WTC11 (cell line): Measurements from ENCODE around the gene CRYGC. TPM values are rescaled to one million over a fixed set of nuclear protein-coding genes. Genes with fewer than 3 reads are reported as not detected.
"Not testable (repeated sequence)": the region's sequence is repeated elsewhere in the genome, so short reads cannot be mapped to it uniquely, and the experiment has no call there.

Experiments used
- ATAC-seq: fragments of 200-7000 bp; cut with Tn5 transposase; 2 replicates; pipeline ENCODE4 v1.10.0; 2021; ENCODE audit warnings: mild to moderate bottlenecking, moderate library complexity
- CTCF ChIA-PET: fragments of 300-600 bp; sonication (Branson Sonifier 250); formaldehyde crosslinking; loops from one replicate; lab custom pipeline; 2021; ENCODE audit warnings: antibody characterized with exemption; lab: Charles Lee
- POLR2A ChIA-PET: fragments of 350-600 bp; sonication (Branson Sonifier 250); formaldehyde crosslinking; loops from one replicate; lab custom pipeline; 2021; ENCODE audit warnings: antibody characterized with exemption; lab: Charles Lee
- DNase-seq: peaks from one replicate; pipeline ENCODE4 v3.0.0; 2021; ENCODE audit warnings: low spot score
- H3K27ac Mint-ChIP-seq: 2 replicates; pipeline ENCODE4 v1.8.0; 2021; ENCODE audit warnings: mixed read lengths
- H3K27me3 Mint-ChIP-seq: 2 replicates; pipeline ENCODE4 v1.8.0; 2021; ENCODE audit warnings: low read depth, mild to moderate bottlenecking, moderate library complexity, mixed read lengths
- H3K36me3 Mint-ChIP-seq: 2 replicates; pipeline ENCODE4 v1.8.0; 2021; ENCODE audit warnings: mixed read lengths
- H3K4me1 Mint-ChIP-seq: 2 replicates; pipeline ENCODE4 v1.8.0; 2022; ENCODE audit warnings: mixed read lengths
- H3K4me3 Mint-ChIP-seq: 2 replicates; pipeline ENCODE4 v1.8.0; 2021; ENCODE audit warnings: mild to moderate bottlenecking, moderate library complexity, mixed read lengths
- H3K9me3 Mint-ChIP-seq: 2 replicates; pipeline ENCODE4 v1.8.0; 2021; ENCODE audit warnings: mixed read lengths
- ETV6 ChIP-seq: sonication (generic); formaldehyde crosslinking; IDR thresholded peaks from 2 replicates; pipeline ENCODE4 v1.8.1; 2022; ENCODE audit warnings: mild to moderate bottlenecking, missing genetic modification reagents
- FOXK1 ChIP-seq: sonication (generic); formaldehyde crosslinking; IDR thresholded peaks from 2 replicates; pipeline ENCODE4 v1.8.0; 2022; ENCODE audit warnings: mild to moderate bottlenecking, moderate library complexity, missing genetic modification reagents
- SP1 ChIP-seq: sonication (generic); formaldehyde crosslinking; conservative IDR thresholded peaks from 2 replicates; pipeline ENCODE4 v1.8.1; 2022; ENCODE audit warnings: missing genetic modification reagents
- TEAD1 ChIP-seq: sonication (generic); formaldehyde crosslinking; IDR thresholded peaks from 2 replicates; pipeline ENCODE4 v1.8.0; 2022; ENCODE audit warnings: mild to moderate bottlenecking, missing genetic modification reagents
- ZNF396 ChIP-seq: fragments of 250-450 bp; sonication (Bioruptor Pico); IDR thresholded peaks from 2 replicates; pipeline ENCODE4 v1.8.0; 2021; ENCODE audit warnings: mild to moderate bottlenecking, moderate library complexity, borderline replicate concordance
- ZNF671 ChIP-seq: fragments of 250-450 bp; sonication (Bioruptor Pico); IDR thresholded peaks from 2 replicates; pipeline ENCODE4 v1.8.0; 2021; ENCODE audit warnings: mild to moderate bottlenecking
- total RNA-seq: library from RNA; stranded (reverse); gene quantifications from 3 replicates; pipeline ENCODE4 v1.2.3, GENCODE V29; 2021
- TF ChIP-seq, protein P1 (sequence below): fragments of 250-450 bp; sonication (Bioruptor Pico); IDR thresholded peaks from 2 replicates; pipeline ENCODE4 v1.9.0; 2021; ENCODE audit warnings: mild to moderate bottlenecking
- TF ChIP-seq, protein P2 (sequence below): fragments of 250-450 bp; sonication (Bioruptor Pico); IDR thresholded peaks from 2 replicates; pipeline ENCODE4 v1.8.0; 2021; ENCODE audit warnings: mild to moderate bottlenecking

Gene CRYGC
- total RNA-seq, 1 experiment from 2014 or later: not detected

DNA sequence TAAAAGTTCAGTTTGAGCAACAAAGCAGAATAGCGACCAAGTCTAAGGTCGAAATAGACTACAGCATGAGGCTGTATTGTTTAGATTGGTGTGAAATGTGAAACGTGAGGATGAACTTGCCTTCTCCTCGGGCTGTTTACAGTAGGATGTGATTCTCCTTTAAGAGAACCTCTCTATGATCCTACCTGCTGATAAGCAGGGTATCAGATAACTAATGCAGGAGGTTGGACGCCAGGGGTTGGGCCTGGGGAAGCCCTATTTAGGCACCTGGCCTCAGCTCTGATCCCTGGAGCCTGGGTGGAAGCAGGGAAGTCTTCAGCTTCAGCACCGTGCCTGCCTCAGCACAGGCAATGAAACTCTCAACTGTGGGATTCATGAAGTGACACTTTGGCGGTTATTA is 16.7 kb downstream of the CRYGC start:
- CTCF ChIA-PET: interaction anchor here (0.7 to 1.3 kb wide), 4 partner anchors 9 to 142 kb away, joined by 3 to 9 read pairs (median 4); partner anchors contain the start of gene IDH1
- DNase-seq (peak; percentile 72), ATAC-seq (peak; percentile 96)
- peaks cover 35% of the 10 kb centered on the region for H3K4me1 Mint-ChIP-seq
- H3K27me3 Mint-ChIP-seq: no peaks in the 10 kb centered on the region
- peak overlapping the region; percentile 91 for H3K27ac Mint-ChIP-seq
- POLR2A ChIA-PET: interaction anchor here (0.7 kb wide), 1 partner anchor 125 kb away, joined by 4 read pairs; no protein-coding TSS in a partner anchor
- 0 out of 2 replicates have a peak, but pooled peaks cover 7% of the 10 kb centered on the region for H3K9me3 Mint-ChIP-seq
- TF ChIP-seq ETV6 (peak; percentile 37; the same call in 1 of the 2 replicates), SP1 (CRISPR knock-in tag) (0 out of 2 replicates have a peak, but pooled peaks have one; percentile 35), ZNF396 (CRISPR knock-in tag) (no peak), FOXK1 (peak; percentile 65)
- TF ChIP-seq, protein P1, sequence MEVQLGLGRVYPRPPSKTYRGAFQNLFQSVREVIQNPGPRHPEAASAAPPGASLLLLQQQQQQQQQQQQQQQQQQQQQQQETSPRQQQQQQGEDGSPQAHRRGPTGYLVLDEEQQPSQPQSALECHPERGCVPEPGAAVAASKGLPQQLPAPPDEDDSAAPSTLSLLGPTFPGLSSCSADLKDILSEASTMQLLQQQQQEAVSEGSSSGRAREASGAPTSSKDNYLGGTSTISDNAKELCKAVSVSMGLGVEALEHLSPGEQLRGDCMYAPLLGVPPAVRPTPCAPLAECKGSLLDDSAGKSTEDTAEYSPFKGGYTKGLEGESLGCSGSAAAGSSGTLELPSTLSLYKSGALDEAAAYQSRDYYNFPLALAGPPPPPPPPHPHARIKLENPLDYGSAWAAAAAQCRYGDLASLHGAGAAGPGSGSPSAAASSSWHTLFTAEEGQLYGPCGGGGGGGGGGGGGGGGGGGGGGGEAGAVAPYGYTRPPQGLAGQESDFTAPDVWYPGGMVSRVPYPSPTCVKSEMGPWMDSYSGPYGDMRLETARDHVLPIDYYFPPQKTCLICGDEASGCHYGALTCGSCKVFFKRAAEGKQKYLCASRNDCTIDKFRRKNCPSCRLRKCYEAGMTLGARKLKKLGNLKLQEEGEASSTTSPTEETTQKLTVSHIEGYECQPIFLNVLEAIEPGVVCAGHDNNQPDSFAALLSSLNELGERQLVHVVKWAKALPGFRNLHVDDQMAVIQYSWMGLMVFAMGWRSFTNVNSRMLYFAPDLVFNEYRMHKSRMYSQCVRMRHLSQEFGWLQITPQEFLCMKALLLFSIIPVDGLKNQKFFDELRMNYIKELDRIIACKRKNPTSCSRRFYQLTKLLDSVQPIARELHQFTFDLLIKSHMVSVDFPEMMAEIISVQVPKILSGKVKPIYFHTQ (CRISPR knock-in tag): no peak
- peak overlapping the region; percentile 67 for H3K4me3 Mint-ChIP-seq
- H3K36me3 Mint-ChIP-seq: 0 out of 2 replicates have a peak, but pooled peaks cover 2% of the 10 kb centered on the region

DNA sequence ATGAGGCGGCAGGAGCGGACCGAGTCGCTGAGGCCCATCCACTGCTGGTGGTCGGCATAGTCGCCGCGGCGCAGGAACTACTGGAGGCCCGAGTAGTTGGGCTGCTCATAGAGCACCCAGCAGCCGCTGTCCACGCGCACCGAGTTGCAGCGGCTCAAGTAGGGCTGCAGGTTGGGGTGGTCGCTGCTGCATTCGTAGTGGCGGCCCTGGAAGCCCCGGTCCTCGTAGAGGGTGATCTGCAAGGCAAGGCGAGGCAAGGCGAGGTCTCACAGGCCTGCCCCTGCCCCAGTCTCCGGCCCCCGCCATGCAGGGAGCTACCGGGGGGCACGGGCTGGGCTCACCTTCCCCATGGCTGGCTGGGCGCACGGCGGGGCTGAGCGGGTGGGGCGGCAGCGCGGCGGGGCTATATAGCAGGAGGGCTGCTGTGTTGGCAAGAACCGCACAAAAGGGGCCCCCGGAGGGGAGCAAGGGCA is 17.3 kb downstream of the CRYGC start:
- H3K4me1 Mint-ChIP-seq: peaks cover 41% of the 10 kb centered on the region
- POLR2A ChIA-PET, H3K9me3 Mint-ChIP-seq, H3K36me3 Mint-ChIP-seq, H3K27me3 Mint-ChIP-seq, H3K27ac Mint-ChIP-seq: not testable (repeated sequence)
- DNase-seq (peak; percentile 48), ATAC-seq (peak; percentile 55)
- CTCF ChIA-PET: interaction anchor here (1.2 to 1.3 kb wide), 2 partner anchors 10 to 11 kb away, joined by 3 to 9 read pairs; no protein-coding TSS in a partner anchor
- peak overlapping the region; percentile 67 for H3K4me3 Mint-ChIP-seq

DNA sequence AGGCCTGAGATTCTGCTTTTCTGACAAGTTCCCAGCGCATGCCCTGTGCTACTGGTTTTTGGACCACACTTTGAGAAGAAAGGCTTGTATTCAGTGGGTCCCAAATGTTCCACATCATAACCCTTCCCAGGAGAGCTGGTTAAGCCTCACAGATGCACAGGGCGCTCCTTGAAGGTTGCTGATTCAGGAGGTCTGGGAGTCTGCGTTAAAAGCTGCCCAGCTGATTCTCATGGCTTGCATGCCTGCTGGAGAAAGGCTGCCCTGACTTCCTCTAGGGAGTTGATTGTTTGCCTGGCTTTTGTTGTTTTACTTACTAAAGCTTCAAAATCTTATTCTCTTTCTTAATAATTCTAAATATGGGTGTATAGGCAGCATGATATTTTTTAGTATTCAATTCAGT is 26.0 kb downstream of the CRYGC start:
- CTCF ChIA-PET: interaction anchor here (0.7 to 2.4 kb wide), 7 partner anchors 10 to 338 kb away, joined by 3 to 30 read pairs (median 5); partner anchors contain the start of gene IDH1
- ATAC-seq (peak; percentile 54), DNase-seq (no peak)
- H3K4me3 Mint-ChIP-seq: no peak overlapping the region
- POLR2A ChIA-PET: no interaction called here
- no peaks in the 10 kb centered on the region for H3K27me3 Mint-ChIP-seq
- peaks cover 49% of the 10 kb centered on the region for H3K4me1 Mint-ChIP-seq
- 0 out of 2 replicates have a peak, but pooled peaks cover 2% of the 10 kb centered on the region for H3K36me3 Mint-ChIP-seq
- no peak overlapping the region for H3K27ac Mint-ChIP-seq
- TF ChIP-seq TEAD1 (CRISPR knock-in tag) (no peak), ZNF671 (CRISPR knock-in tag) (no peak)
- TF ChIP-seq, protein P1 (CRISPR knock-in tag): no peak
- TF ChIP-seq, protein P2, sequence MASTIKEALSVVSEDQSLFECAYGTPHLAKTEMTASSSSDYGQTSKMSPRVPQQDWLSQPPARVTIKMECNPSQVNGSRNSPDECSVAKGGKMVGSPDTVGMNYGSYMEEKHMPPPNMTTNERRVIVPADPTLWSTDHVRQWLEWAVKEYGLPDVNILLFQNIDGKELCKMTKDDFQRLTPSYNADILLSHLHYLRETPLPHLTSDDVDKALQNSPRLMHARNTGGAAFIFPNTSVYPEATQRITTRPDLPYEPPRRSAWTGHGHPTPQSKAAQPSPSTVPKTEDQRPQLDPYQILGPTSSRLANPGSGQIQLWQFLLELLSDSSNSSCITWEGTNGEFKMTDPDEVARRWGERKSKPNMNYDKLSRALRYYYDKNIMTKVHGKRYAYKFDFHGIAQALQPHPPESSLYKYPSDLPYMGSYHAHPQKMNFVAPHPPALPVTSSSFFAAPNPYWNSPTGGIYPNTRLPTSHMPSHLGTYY: no peak
- H3K9me3 Mint-ChIP-seq: peaks cover 3% of the 10 kb centered on the region; the same call in 1 of the 2 replicates
